Activated naive CD4-positive, alpha-beta T cell treated with anti-CD3 and anti-CD28 coated beads, Interleukin-2, amount 50 U/mL, for 16 hours (primary cell): ENCODE measurements around the gene MAPK13.

Source experiments
- DNase-seq: peaks from one replicate; pipeline ENCODE4 v3.0.0-alpha.2; 2020

Gene MAPK13

GRCh38 chr6:36160147-36160760 is 29.9 kb downstream of the MAPK13 start:
- DNase-seq = no peak

GRCh38 chr6:36169023-36170007 is 39.0 kb downstream of the MAPK13 start:
- DNase-seq = no peak

GRCh38 chr6:36170704-36171103 is 40.4 kb downstream of the MAPK13 start:
- no peak for DNase-seq

- DNase-seq = no peak
Observed at GRCh38 chr6:36171573-36171972, 41.3 kb downstream of the MAPK13 start.

- DNase-seq = no peak
Observed at GRCh38 chr6:36177166-36177565, 46.9 kb downstream of the MAPK13 start.

- DNase-seq = no peak
Observed at GRCh38 chr6:36178544-36178943, 48.2 kb downstream of the MAPK13 start.

GRCh38 chr6:36180126-36180525 is 49.8 kb downstream of the MAPK13 start:
- no peak for DNase-seq

GRCh38 chr6:36184311-36184710 is 54.0 kb downstream of the MAPK13 start:
- DNase-seq = no peak

- DNase-seq = no peak
Observed at GRCh38 chr6:36186199-36186598, 55.9 kb downstream of the MAPK13 start.

- no peak for DNase-seq
Observed at GRCh38 chr6:36187446-36187845, 57.1 kb downstream of the MAPK13 start.
